Activated CD4-positive, alpha-beta T cell treated with anti-CD3 and anti-CD28 coated beads, Interleukin-2, amount 10 ng/mL, durations not matched to agents 7 days and 5 days (primary cell): ENCODE measurements around the gene RNF113A. TPM values are rescaled to one million over a fixed set of nuclear protein-coding genes. Genes with fewer than 3 reads are reported as not detected.
"Not testable (repeated sequence)": the region's sequence is repeated elsewhere in the genome, so short reads cannot be mapped to it uniquely, and the experiment has no call there.

Source experiments
- CTCF ChIA-PET: fragments of 350-600 bp; sonication (Branson Sonifier 250); formaldehyde crosslinking; loops from one replicate; lab custom pipeline; 2021; ENCODE audit warnings: antibody characterized with exemption; lab: Charles Lee
- POLR2A ChIA-PET: fragments of 350-600 bp; sonication (Branson Sonifier 250); formaldehyde crosslinking; loops from one replicate; lab custom pipeline; 2021; ENCODE audit warnings: antibody characterized with exemption; lab: Charles Lee
- DNase-seq: peaks from one replicate; pipeline ENCODE4 v3.0.0-alpha.2; 2020
- H3K27ac Mint-ChIP-seq: one replicate; pipeline ENCODE4 v1.8.0; 2021; ENCODE audit warnings: mild to moderate bottlenecking, moderate library complexity, mixed read lengths
- H3K27me3 Mint-ChIP-seq: one replicate; pipeline ENCODE4 v1.8.0; 2021; ENCODE audit warnings: mixed read lengths
- H3K36me3 Mint-ChIP-seq: one replicate; pipeline ENCODE4 v1.8.0; 2021; ENCODE audit warnings: low read depth, mixed read lengths
- H3K4me1 Mint-ChIP-seq: one replicate; pipeline ENCODE4 v1.8.0; 2021; ENCODE audit warnings: mixed read lengths
- H3K4me3 Mint-ChIP-seq: one replicate; pipeline ENCODE4 v1.8.0; 2021; ENCODE audit warnings: mild to moderate bottlenecking, moderate library complexity, mixed read lengths
- H3K9me3 Mint-ChIP-seq: one replicate; pipeline ENCODE4 v1.8.0; 2021; ENCODE audit warnings: mixed read lengths
- total RNA-seq, 2 experiments: library from RNA; stranded (reverse); gene quantifications; one replicate each; pipeline ENCODE4 v1.2.3, GENCODE V29; 2021

The RNF113A gene
- total RNA-seq, result 10 to 100 TPM; 28.8 to 30.4 TPM

DNA sequence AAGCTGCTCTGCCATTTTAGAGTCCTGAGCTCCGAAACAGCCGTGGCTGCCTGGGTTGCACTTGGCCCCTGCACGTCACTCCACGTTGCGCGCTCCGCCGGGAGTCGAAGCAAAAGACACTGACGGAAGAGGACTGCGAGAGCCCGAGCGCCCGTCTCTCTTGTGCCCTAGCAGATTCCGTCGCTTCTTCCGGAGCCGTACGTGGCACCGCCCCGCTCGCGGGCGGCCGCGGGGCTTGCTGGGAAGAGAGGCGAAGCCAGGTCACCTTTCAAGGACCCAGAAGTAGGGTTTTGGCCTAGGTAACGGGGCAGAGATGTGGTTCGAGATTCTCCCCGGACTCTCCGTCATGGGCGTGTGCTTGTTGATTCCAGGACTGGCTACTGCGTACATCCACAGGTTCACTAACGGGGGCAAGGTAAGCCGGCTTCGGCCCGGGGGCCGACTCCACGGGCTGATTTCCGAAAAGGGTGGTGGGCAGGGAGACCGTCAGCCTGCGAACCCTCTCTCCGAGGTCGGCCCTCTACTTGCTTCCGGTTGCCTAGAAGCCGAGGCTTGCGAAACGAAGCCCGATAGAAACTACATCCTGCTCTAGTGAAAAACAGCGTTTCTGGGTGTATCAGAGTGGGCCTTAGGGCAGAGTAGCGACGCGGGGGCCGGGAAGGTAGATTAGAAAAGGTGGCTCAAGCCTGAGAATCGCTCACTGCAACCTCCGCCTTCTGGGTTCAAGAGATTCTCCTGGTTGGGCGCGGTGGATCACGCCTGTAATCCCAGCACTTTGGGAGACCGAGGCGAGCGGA lies at the start of gene RNF113A, which contains the start of gene NDUFA1:
Gene RNF113A (minus strand): TSS at position 135 of the 797 bp plus-strand sequence. CDS start 120 bp downstream, at position 15.
Gene NDUFA1 (plus strand): TSS at position 234 of the 797 bp plus-strand sequence. CDS start 80 bp downstream, at position 314.
- peak within 1 kb of the TSS; percentile 100 for H3K4me3 Mint-ChIP-seq
- H3K4me1 Mint-ChIP-seq, result peaks cover 16% of the 10 kb centered on the region
- ChIA-PET POLR2A (no interaction called here), CTCF (interaction anchor here (1.2 to 1.5 kb wide), 2 partner anchors 10 to 19 kb away, joined by 3 to 5 read pairs; partner anchors contain the start of gene UPF3B)
- peak; percentile 87 for DNase-seq
- peak within 1 kb of the TSS; percentile 100 for H3K27ac Mint-ChIP-seq
- no peaks in the 10 kb centered on the region for H3K9me3 Mint-ChIP-seq
- no peaks in the 10 kb centered on the region for H3K27me3 Mint-ChIP-seq
- H3K36me3 Mint-ChIP-seq, result peaks cover 21% of the 10 kb centered on the region

DNA sequence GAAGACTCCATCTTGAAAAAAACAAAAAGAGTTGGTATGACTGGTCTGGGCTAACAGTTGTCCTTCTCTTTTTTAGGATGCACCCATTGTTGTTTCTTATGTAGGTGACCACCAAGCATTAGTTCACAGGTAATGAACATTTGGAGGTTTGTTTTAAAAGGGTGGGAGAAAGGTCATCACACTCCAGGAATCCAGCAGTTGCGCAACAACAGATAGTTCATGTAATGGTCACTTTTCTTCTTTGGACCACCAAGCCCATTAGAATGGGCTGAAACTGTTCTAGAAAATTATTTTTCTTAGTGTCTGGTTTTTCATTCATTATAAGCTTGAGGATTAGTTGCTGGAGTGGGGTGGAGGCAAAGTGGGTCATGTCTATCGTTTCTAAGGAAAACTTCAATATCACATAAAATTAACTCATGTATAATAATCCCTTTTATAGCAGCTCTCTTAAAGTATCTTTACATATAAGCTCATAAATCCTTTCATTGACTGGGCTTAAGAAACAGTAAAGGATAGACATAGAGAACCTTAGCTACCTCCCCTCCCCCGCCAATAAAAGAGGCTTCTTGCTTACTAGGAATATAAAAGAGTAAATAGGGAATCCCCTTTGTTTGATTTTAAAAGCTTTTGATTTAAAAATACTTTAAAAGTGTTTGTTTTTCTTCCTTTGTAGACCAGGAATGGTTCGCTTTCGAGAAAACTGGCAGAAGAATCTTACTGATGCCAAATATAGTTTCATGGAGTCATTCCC lies 48.5 kb upstream of the RNF113A start:
- H3K36me3 Mint-ChIP-seq, result peaks cover under 1% of the 10 kb centered on the region
- no peak overlapping the region for H3K27ac Mint-ChIP-seq
- POLR2A ChIA-PET, result no interaction called here
- no peak for DNase-seq
- H3K9me3 Mint-ChIP-seq, result no peaks in the 10 kb centered on the region
- no peaks in the 10 kb centered on the region for H3K4me1 Mint-ChIP-seq
- CTCF ChIA-PET, result interaction anchor here (0.7 to 1.2 kb wide), 2 partner anchors 9 to 18 kb away, joined by 3 to 5 read pairs; no protein-coding TSS in a partner anchor
- peaks cover 2% of the 10 kb centered on the region for H3K27me3 Mint-ChIP-seq
- no peak overlapping the region for H3K4me3 Mint-ChIP-seq

DNA sequence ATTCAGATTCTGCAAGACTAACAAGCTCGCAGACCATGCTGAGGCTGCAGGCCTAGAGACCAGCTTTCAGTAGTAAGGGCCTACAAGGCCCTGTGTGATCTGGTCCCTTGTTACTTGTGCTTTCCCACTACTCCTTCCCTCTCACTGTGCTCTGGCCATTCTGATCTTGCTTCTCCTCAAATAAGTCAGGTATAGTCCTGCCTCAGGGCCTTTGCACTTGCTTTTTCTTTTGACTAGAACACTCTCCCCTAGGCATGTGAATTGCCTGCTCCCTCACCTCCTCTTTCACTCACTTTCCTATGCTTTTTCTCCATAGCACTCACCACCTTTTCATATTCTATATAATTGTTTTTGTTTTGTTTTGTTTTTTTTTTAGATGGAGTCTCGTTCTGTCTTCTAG lies 46.3 kb upstream of the RNF113A start:
- no peak for DNase-seq
- Mint-ChIP-seq H3K27ac (no peak overlapping the region), H3K4me3 (no peak overlapping the region), H3K4me1 (no peaks in the 10 kb centered on the region), H3K36me3 (no peaks in the 10 kb centered on the region), H3K27me3 (peaks cover 2% of the 10 kb centered on the region), H3K9me3 (no peaks in the 10 kb centered on the region)
- ChIA-PET CTCF (no interaction called here), POLR2A (no interaction called here)

DNA sequence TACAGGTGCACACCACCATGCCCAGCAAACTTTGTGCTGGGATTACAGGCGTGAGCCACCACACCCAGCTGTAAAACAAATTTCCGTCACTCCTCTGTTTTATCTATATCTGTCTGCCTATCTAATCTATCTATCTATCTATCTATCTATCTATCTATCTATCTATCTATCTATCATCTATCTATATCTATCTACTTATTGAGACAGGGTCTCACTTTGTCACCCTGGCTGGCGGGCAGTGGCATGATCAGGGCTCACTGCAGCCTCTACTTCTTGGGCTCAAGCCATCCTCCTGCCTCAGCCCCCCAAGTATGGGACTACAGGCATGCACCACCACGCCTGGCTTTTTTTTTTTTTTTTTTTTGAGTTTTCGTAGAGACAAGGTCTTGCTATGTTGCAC lies 44.8 kb upstream of the RNF113A start:
- POLR2A ChIA-PET, result no interaction called here
- peaks cover 2% of the 10 kb centered on the region for H3K27me3 Mint-ChIP-seq
- no peak for DNase-seq
- no peak overlapping the region for H3K27ac Mint-ChIP-seq
- H3K4me3 Mint-ChIP-seq, result no peak overlapping the region
- CTCF ChIA-PET, result interaction anchor here (1.2 kb wide), 1 partner anchor 32 kb away, joined by 3 read pairs; no protein-coding TSS in a partner anchor
- no peaks in the 10 kb centered on the region for H3K9me3 Mint-ChIP-seq
- no peaks in the 10 kb centered on the region for H3K36me3 Mint-ChIP-seq
- H3K4me1 Mint-ChIP-seq, result no peaks in the 10 kb centered on the region

DNA sequence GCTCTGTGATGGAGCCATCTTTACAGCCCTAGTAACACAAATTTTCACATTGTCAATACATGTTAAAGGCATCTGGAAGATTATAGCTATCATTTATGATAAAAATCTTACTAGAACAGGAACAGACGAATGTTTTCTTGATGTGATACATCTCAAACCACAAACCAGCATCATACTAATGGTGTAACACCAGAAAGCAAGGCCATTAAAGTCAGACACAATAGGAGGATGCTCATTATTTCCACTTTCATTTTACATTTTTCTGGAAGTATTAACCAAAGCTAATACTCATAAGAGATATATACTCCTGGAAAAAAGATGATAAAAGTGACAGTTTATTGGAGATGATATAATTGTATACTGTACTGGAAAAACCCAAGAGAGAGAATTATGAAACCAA lies 29.4 kb upstream of the RNF113A start:
- ChIA-PET POLR2A (no interaction called here), CTCF (interaction anchor here (1.2 kb wide), 1 partner anchor 20 kb away, joined by 3 read pairs; no protein-coding TSS in a partner anchor)
- peaks cover 4% of the 10 kb centered on the region for H3K4me1 Mint-ChIP-seq
- no peak overlapping the region for H3K27ac Mint-ChIP-seq
- H3K4me3 Mint-ChIP-seq, result no peak overlapping the region
- DNase-seq, result no peak
- H3K27me3 Mint-ChIP-seq, result no peaks in the 10 kb centered on the region
- H3K36me3 Mint-ChIP-seq, result no peaks in the 10 kb centered on the region
- H3K9me3 Mint-ChIP-seq, result no peaks in the 10 kb centered on the region

DNA sequence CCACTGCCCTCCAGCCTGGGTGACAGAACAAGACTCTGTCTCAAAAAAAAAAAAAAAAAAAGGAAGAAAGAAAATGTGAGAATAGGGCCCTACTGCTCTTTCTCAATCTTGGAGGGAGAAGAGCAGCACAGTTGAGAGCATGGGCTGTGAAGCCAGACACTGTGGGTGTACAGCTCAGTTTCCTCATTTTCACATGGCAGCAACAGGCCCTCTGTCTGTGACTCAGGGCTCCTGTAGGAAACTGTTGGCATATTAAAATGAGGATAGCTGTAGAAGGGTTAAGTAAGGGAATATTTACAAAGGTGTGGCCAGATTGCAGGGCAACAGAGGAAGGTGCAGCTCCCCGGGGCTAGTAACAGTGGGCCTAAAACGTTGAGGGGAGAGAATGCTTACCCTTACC lies 27.6 kb upstream of the RNF113A start:
- ChIA-PET POLR2A (no interaction called here), CTCF (interaction anchor here (1.4 kb wide), 1 partner anchor 11 kb away, joined by 6 read pairs; no protein-coding TSS in a partner anchor)
- peaks cover 4% of the 10 kb centered on the region for H3K4me1 Mint-ChIP-seq
- no peak for DNase-seq
- no peaks in the 10 kb centered on the region for H3K27me3 Mint-ChIP-seq
- H3K27ac Mint-ChIP-seq, result no peak overlapping the region
- H3K36me3 Mint-ChIP-seq, result no peaks in the 10 kb centered on the region
- no peaks in the 10 kb centered on the region for H3K9me3 Mint-ChIP-seq
- no peak overlapping the region for H3K4me3 Mint-ChIP-seq

DNA sequence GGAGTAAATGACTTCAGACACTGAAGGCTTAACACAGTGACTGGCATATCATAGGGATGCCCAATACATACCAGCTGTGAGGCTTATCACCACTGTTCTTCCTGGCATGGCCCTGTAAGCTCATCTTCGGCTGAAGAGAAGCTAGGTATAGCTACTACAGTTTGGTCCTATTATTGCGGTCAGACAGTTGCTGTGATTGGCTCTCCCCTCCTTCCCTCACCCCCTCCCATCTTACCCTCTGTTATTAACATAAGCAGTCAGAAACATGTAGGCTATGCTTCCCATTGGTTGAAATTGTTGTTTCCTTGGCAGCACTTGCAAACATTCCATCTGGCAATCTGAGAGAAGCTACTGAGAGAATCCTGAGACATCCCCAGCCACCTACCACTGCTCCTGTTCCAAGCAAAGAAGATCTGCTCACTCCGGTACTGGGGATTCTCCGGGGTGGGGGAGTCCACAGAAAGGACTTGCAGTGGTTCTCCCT lies 24.4 kb upstream of the RNF113A start, which contains the start of gene AKAP14:
Gene AKAP14 (plus strand): TSS at position 51 of the 484 bp plus-strand sequence. CDS start 7,331 bp downstream, outside the sequence.
- CTCF ChIA-PET, result interaction anchor here (0.6 kb wide), 2 partner anchors 18 to 45 kb away, joined by 4 to 5 read pairs; no protein-coding TSS in a partner anchor
- DNase-seq, result no peak
- Mint-ChIP-seq H3K4me1 (peaks cover 3% of the 10 kb centered on the region), H3K4me3 (no peak within 1 kb of the TSS), H3K27me3 (peaks cover 5% of the 10 kb centered on the region), H3K27ac (no peak within 1 kb of the TSS), H3K36me3 (no peaks in the 10 kb centered on the region), H3K9me3 (no peaks in the 10 kb centered on the region)
- POLR2A ChIA-PET, result no interaction called here

DNA sequence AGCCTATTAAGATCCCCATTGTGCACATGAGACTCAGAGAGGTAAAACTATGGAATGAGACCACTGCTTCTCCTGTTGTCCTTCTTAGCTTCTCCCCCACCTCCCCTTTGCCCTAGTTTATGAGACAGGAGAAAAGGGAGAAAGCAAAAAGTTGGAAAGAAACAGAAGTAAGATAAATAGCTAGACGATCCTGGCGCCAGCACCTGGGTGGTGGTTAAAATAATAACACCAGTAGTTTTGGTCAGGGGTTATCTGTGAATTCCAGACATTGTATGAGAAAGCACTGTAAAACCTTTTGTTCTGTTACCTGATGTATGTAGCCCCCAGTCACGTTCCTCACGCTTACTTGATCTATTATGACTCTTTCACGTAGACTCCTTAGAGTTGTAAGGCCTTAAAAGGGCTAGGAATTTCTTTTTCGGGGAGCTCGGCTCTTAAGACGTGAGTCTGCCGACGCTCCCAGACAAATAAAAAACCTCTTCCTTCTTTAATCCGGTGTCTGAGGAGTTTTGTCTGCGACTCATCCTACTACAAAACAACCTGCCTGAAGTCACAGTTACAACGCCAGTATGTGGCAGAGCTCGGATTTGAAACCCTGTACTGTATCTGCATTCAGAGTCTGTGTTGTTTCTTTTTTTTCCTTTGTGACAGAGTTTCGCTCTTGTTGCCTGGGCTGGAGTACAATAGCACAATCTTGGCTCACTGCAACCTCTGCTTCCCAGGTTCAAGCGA lies 20.6 kb upstream of the RNF113A start:
- POLR2A ChIA-PET, H3K27me3 Mint-ChIP-seq, H3K36me3 Mint-ChIP-seq, H3K4me3 Mint-ChIP-seq, DNase-seq, H3K4me1 Mint-ChIP-seq, H3K27ac Mint-ChIP-seq, H3K9me3 Mint-ChIP-seq: not testable (repeated sequence)
- CTCF ChIA-PET, result interaction anchor here (0.6 kb wide), 1 partner anchor 404 kb away, joined by 4 read pairs; no protein-coding TSS in a partner anchor

DNA sequence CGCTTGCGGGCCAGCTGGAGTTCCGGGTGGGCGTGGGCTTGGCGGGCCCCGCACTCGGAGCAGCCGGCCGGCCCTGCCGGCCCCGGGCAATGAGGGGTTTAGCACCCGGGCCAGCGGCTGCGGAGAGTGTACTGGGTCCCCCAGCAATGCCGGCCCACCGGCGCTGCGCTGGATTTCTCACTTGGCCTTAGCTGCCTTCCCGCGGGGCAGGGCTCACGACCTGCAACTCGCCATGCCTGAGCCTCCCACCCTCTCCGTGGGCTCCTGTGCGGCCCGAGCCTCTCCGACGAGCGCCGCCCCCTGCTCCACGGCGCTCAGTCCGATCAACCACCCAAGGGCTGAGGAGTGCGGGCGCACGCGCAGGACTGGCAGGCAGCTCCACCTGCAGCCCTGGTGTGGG lies 19.1 kb upstream of the RNF113A start:
- H3K36me3 Mint-ChIP-seq, H3K27me3 Mint-ChIP-seq, POLR2A ChIA-PET, CTCF ChIA-PET, DNase-seq, H3K27ac Mint-ChIP-seq, H3K4me3 Mint-ChIP-seq, H3K9me3 Mint-ChIP-seq: not testable (repeated sequence)
- peaks cover 13% of the 10 kb centered on the region for H3K4me1 Mint-ChIP-seq

DNA sequence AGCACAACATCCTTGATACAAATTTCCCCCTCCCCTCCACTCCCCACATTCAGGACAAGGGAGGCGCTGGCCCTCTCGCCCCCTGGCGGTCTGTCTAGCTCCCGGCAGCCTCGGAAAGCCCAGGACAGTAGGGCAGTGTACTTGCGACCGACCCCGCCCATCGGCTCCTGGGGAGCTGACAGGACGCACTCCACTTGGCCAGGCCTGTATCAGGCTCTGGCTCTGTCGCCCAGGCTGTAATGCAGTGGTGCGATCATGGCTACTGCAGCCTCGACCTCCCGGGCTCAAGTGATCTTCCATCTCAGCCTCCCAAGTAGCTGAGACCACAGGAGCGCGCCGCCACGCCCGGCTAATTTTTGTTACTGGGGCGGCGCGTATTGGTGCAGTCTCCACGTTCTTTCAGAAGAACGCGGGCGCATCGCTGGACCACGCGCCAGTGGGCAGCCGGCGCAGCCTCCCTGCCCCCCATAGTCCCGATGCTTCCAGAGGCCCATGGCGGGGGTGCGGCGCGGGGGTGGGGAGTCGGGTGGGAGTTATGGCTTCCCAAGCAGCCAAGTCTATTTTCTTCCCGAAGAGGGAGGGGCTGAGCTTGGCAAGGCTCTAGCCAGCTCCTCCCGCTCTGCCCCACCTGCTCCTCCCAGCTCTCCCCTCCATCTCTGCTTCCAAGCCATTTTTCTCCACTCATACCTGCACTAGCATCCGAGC lies 16.3 kb upstream of the RNF113A start:
- H3K27ac Mint-ChIP-seq, result no peak overlapping the region
- no peaks in the 10 kb centered on the region for H3K36me3 Mint-ChIP-seq
- peaks cover 14% of the 10 kb centered on the region for H3K4me1 Mint-ChIP-seq
- H3K9me3 Mint-ChIP-seq, result no peaks in the 10 kb centered on the region
- CTCF ChIA-PET, result interaction anchor here (0.6 to 1.2 kb wide), 8 partner anchors 9 to 385 kb away, joined by 3 to 6 read pairs (median 3); no protein-coding TSS in a partner anchor
- DNase-seq, result peak; percentile 42
- peak overlapping the region; percentile 32 for H3K4me3 Mint-ChIP-seq
- POLR2A ChIA-PET, result no interaction called here
- H3K27me3 Mint-ChIP-seq, result peaks cover 5% of the 10 kb centered on the region

DNA sequence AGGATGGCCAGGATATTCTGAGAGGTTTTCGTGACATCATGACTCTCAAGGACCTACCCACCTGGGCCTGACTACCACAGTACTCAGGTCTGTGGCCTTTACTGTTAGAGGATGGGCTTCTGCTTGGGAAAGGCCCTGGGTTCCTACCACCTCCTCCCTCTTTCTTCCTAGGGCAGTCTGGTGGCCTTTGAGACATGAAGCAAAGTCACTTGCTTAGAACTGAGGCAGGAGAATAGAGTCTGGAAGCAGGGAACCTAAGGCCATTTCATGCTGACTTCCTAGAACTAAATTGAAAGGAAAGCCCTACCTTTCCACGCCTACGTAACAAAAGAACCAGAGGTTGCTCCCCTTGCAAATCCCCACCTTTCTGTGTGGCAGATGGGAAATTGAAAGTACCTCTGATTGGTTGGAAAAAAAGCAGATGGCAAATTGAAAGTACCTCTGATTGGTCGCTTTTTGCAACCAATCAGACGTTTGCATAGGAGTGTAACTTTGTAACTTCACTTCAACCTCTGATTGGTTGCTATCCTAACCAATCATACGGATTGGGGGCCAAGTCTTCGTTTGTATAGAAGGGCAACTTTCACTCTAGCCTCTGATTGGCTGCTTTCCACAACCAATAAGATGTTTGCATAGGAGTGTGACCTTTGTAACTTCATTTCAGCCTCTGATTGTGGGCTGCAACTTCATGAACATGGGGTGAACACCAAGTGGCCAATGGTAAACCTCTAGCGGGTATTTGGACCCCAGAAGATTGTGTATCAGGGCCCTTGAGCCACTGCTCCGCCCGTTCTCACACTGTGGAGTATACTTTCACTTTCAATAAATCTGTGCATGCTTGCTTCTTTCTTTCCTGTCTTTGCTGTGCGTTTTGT lies 14.3 kb upstream of the RNF113A start:
- peak overlapping the region; percentile 38 for H3K4me3 Mint-ChIP-seq
- H3K9me3 Mint-ChIP-seq, result no peaks in the 10 kb centered on the region
- DNase-seq, result peak; percentile 34
- peak overlapping the region; percentile 79 for H3K27ac Mint-ChIP-seq
- ChIA-PET CTCF (no interaction called here), POLR2A (no interaction called here)
- H3K27me3 Mint-ChIP-seq, result no peaks in the 10 kb centered on the region
- peaks cover 16% of the 10 kb centered on the region for H3K4me1 Mint-ChIP-seq
- H3K36me3 Mint-ChIP-seq, result no peaks in the 10 kb centered on the region
